Glutamatergic neuron (in vitro differentiated cells): ENCODE data around the gene IL36A. TPM values are rescaled to one million over a fixed set of nuclear protein-coding genes. Genes with fewer than 3 reads are reported as not detected.

Experiments
- DNase-seq: peaks from one replicate; pipeline ENCODE4 v3.0.0; 2022
- H3K27ac Mint-ChIP-seq: one replicate; pipeline ENCODE4 v1.8.0; 2020; ENCODE audit warnings: mild to moderate bottlenecking, mixed read lengths, inconsistent platforms; ENCODE audit not compliant: unreplicated experiment
- H3K27me3 Mint-ChIP-seq: one replicate; pipeline ENCODE4 v1.8.0; 2020; ENCODE audit warnings: mild to moderate bottlenecking, moderate library complexity, mixed read lengths, inconsistent platforms; ENCODE audit not compliant: unreplicated experiment
- H3K36me3 Mint-ChIP-seq: one replicate; pipeline ENCODE4 v1.8.0; 2020; ENCODE audit warnings: mild to moderate bottlenecking, mixed read lengths, inconsistent platforms; ENCODE audit not compliant: unreplicated experiment
- H3K4me1 Mint-ChIP-seq: one replicate; pipeline ENCODE4 v1.8.0; 2020; ENCODE audit warnings: mild to moderate bottlenecking, low read depth, mixed read lengths, inconsistent platforms; ENCODE audit not compliant: unreplicated experiment
- H3K4me3 Mint-ChIP-seq: one replicate; pipeline ENCODE4 v1.8.0; 2020; ENCODE audit warnings: mild to moderate bottlenecking, mixed read lengths, inconsistent platforms; ENCODE audit not compliant: unreplicated experiment
- H3K9me3 Mint-ChIP-seq: one replicate; pipeline ENCODE4 v1.8.0; 2020; ENCODE audit warnings: mild to moderate bottlenecking, moderate library complexity, mixed read lengths, inconsistent platforms; ENCODE audit not compliant: unreplicated experiment
- total RNA-seq: library from RNA; stranded (reverse); fragmentation: NEBNext Ultra II Directional; extraction: Animal tissue kit (Norgen Biotek cat#: 25700); gene quantifications from one replicate; pipeline ENCODE4 v1.2.1, GENCODE V29; 2021; ENCODE audit not compliant: unreplicated experiment
- TF ChIP-seq, protein P1 (sequence below): fragments of 200-600 bp; sonication (generic); IDR thresholded peaks from one replicate; pipeline ENCODE4 v1.5.0; 2021; ENCODE audit not compliant: partially characterized antibody, unreplicated experiment

The IL36A gene
- total RNA-seq, 1 donor from 2014 or later = not detected

DNA sequence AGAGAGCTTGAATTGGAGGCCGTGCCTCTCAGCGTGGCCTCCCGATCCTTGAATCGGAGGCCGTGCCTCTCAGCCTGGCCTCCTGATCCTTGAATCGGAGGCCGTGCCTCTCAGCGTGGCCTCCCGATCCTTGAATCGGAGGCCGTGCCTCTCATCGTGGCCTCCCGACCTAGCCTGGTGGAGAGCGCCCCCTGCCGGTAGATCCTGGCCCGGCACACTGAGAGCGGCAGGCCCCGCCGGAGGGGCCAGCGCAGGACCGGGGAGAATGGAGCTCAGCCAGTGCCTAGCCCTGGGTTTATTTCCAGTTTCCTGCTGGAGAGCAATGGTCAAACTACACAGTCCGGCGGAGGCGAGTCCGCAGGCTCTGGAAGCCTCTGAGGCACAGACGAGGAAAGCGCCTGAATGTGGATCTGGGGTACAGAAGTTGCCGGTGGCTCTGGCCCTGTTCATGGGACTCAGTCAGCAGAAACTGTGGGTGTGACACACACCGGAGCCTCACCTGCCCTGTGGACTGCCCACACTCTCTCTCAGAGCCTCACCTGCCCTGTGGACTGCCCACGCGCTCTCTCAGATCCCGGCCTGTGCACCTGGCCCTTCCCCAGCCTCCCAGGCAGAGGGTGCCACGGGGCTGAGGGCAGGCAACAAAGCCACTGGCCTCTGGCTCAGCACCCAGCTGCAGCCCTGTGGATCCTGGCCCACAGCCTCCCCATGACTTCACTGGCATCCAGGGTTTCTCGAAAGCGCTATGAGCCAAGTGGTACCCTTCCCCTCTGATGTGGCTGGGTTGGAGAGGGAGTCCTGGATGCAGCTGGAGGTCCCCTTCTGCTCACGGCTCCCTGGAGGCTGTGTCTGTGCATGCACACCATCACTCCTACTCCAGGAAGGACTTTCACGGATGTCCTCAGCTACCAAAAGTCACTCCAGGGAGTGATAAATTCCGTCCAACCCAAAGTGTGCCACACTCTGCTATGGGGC is 45.9 kb downstream of the IL36A start:
- Mint-ChIP-seq H3K4me1 (no peaks in the 10 kb centered on the region), H3K27me3 (no peaks in the 10 kb centered on the region), H3K27ac (no peak overlapping the region), H3K4me3 (no peak overlapping the region), H3K9me3 (peaks cover 6% of the 10 kb centered on the region), H3K36me3 (peaks cover 29% of the 10 kb centered on the region)
- TF ChIP-seq, protein P1, sequence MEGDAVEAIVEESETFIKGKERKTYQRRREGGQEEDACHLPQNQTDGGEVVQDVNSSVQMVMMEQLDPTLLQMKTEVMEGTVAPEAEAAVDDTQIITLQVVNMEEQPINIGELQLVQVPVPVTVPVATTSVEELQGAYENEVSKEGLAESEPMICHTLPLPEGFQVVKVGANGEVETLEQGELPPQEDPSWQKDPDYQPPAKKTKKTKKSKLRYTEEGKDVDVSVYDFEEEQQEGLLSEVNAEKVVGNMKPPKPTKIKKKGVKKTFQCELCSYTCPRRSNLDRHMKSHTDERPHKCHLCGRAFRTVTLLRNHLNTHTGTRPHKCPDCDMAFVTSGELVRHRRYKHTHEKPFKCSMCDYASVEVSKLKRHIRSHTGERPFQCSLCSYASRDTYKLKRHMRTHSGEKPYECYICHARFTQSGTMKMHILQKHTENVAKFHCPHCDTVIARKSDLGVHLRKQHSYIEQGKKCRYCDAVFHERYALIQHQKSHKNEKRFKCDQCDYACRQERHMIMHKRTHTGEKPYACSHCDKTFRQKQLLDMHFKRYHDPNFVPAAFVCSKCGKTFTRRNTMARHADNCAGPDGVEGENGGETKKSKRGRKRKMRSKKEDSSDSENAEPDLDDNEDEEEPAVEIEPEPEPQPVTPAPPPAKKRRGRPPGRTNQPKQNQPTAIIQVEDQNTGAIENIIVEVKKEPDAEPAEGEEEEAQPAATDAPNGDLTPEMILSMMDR = no peak
- no peak for DNase-seq

DNA sequence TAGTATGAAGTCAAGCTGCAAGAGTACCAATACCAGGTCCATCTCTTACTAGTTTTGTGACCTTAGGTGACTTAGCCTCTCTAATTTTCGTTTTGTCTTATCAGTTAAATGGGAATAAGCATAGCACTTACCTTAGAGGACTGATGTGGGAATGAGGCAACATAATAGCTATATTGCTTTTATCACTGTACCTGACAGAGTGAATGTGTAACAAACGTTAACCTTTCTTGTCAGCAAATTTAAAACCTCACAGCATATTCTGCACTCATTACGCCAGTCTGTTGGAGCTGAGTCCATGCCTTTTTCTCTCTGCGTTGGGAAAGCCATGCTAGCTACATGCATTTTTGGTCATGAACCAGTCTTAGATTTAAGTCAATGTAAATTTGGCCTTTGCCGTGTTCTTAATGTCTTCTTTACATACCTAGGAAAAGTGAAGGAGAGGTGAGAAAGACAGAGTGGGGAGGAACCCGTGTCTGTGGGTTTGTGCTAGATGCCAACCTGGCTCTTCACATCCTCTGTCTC is 47.2 kb downstream of the IL36A start, which contains the start of gene IL36B:
IL36B (minus strand) TSS at position 472 of the 522 bp plus-strand sequence.
- Mint-ChIP-seq H3K36me3 (peaks cover 29% of the 10 kb centered on the region), H3K9me3 (peaks cover 6% of the 10 kb centered on the region), H3K27ac (no peak within 1 kb of the TSS), H3K27me3 (no peaks in the 10 kb centered on the region), H3K4me3 (no peak within 1 kb of the TSS), H3K4me1 (no peaks in the 10 kb centered on the region)
- TF ChIP-seq, protein P1 = no peak
- no peak for DNase-seq

DNA sequence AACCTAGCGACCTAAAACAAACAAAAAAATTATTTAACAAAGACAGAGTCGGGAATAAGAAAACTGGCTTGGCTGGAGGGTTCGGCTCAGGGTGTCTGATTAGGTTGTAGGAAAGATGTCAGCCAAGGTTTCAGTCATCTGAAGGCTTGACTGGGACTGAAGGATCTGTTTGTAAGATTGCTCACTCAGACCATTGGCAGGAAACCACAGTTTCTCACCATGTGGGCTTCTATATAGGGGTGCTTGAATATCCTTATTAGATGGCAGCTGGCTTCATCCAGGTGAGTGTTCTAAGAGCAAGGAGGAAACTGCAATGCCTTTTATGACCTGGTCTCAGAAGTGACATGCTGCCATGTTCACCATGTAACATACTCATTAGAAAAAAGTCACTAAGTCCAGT is 48.4 kb downstream of the IL36A start:
- H3K27me3 Mint-ChIP-seq = peaks cover 5% of the 10 kb centered on the region
- TF ChIP-seq, protein P1 = no peak
- peaks cover 29% of the 10 kb centered on the region for H3K36me3 Mint-ChIP-seq
- H3K27ac Mint-ChIP-seq = no peak overlapping the region
- no peak for DNase-seq
- peaks cover 6% of the 10 kb centered on the region for H3K9me3 Mint-ChIP-seq
- no peak overlapping the region for H3K4me3 Mint-ChIP-seq
- no peaks in the 10 kb centered on the region for H3K4me1 Mint-ChIP-seq

GRCh38 chr2:113054066-113054465 is 48.8 kb downstream of the IL36A start:
- H3K9me3 Mint-ChIP-seq = peaks cover 6% of the 10 kb centered on the region
- H3K27ac Mint-ChIP-seq = no peak overlapping the region
- peaks cover 5% of the 10 kb centered on the region for H3K27me3 Mint-ChIP-seq
- H3K4me3 Mint-ChIP-seq = no peak overlapping the region
- H3K36me3 Mint-ChIP-seq = peaks cover 29% of the 10 kb centered on the region
- no peak for DNase-seq
- H3K4me1 Mint-ChIP-seq = no peaks in the 10 kb centered on the region
- TF ChIP-seq, protein P1 = no peak

GRCh38 chr2:113056521-113056920 is 51.3 kb downstream of the IL36A start:
- H3K27me3 Mint-ChIP-seq = peaks cover 5% of the 10 kb centered on the region

More at GRCh38 chr2:113056521-113056920, 51.3 kb downstream of the IL36A start:
- Mint-ChIP-seq H3K27ac (no peak overlapping the region), H3K4me3 (no peak overlapping the region), H3K4me1 (no peaks in the 10 kb centered on the region), H3K9me3 (peaks cover 5% of the 10 kb centered on the region), H3K36me3 (peaks cover 21% of the 10 kb centered on the region)
- TF ChIP-seq, protein P1 = no peak
- DNase-seq = no peak
